ENCODE measurements around the gene AGXT2.
"Not testable (repeated sequence)": the region's sequence is repeated elsewhere in the genome, so short reads cannot be mapped to it uniquely, and the experiment has no call there.

AGXT2 gene

DNA sequence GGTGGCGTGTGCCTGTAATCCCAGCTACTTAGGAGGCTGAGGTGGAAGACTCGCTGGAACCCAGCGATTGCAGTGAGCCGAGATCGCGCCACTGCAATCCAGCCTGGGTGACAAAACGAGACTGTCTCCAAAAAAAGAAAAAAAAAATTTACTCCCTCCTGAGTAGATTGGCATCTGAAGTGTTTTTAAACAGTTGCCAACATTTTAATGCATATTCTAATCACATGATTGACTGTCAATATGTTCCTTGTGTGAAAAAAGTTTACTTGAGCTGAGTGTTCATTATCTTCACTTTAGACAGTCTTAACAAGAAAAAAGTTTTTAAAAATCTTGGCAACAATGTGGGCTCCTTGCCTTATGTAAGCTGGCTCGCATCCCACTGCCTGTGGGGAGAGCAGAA lies 53.8 kb downstream of the AGXT2 start:
- TF ChIP-seq, protein P1, sequence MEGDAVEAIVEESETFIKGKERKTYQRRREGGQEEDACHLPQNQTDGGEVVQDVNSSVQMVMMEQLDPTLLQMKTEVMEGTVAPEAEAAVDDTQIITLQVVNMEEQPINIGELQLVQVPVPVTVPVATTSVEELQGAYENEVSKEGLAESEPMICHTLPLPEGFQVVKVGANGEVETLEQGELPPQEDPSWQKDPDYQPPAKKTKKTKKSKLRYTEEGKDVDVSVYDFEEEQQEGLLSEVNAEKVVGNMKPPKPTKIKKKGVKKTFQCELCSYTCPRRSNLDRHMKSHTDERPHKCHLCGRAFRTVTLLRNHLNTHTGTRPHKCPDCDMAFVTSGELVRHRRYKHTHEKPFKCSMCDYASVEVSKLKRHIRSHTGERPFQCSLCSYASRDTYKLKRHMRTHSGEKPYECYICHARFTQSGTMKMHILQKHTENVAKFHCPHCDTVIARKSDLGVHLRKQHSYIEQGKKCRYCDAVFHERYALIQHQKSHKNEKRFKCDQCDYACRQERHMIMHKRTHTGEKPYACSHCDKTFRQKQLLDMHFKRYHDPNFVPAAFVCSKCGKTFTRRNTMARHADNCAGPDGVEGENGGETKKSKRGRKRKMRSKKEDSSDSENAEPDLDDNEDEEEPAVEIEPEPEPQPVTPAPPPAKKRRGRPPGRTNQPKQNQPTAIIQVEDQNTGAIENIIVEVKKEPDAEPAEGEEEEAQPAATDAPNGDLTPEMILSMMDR (IDR thresholded peaks at IDR 0.05; ENCODE audit: extremely low read depth, missing control alignments): no peak
- DNase-seq (ENCODE audit: low spot score): no peak

DNA sequence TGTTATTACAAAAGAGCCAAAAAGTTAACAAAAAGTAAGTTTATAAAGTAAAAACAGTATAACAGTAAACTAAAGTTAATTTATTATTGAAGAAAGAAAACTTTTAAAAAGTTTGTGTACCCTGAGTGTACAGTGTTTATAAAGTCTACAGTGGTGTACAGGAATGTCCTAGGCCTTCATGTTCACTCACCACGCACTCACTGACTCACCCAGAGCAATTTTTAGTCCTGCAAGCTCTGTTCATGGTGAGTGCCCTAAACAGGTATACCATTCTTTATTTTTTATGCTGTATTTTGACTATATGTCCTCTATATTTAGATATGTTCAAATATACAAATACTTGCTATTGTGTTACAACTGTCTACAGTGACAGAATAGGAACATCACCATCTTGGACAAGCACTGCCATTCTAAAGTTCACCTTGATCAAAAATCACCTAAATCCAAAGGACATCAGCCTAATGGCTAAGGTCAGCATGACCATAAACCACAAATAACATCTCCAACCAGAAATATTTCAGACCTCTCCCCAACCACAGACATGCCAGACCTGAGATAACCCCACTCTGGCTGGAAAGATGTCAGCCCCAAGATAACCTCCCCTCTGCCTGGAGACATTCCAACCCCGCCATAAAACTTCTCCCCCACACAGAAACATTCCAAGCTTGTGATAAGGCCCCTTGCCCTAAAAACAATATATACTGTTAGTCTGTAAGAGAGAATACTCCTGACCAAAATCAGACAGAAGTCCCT lies 56.1 kb downstream of the AGXT2 start:
- TF ChIP-seq, protein P1 (IDR thresholded peaks at IDR 0.05; ENCODE audit: extremely low read depth, missing control alignments): no peak
- DNase-seq (ENCODE audit: low spot score): no peak

DNA sequence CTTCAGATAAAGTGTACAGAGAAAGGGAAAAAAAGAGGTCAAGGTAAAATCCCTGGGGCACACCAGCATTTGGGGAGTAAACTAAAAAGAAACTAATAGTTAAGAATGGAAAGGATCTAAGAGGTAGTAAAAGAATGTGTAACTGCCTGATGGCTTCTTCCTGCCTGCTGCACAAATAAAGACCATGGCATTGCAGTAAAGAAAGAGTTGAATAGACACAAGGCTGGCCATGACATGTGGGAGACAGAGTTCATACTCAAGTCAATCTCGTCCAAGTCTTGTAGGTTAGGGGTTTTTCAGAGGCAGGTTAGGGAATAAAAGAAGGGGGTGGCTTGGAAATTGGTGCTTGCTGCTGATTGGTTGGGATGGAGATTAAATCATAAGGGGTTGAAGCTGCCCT lies 60.8 kb downstream of the AGXT2 start:
- no peak for DNase-seq (ENCODE audit: low spot score)
- TF ChIP-seq, protein P1 (IDR thresholded peaks at IDR 0.05; ENCODE audit: extremely low read depth, missing control alignments): no peak

DNA sequence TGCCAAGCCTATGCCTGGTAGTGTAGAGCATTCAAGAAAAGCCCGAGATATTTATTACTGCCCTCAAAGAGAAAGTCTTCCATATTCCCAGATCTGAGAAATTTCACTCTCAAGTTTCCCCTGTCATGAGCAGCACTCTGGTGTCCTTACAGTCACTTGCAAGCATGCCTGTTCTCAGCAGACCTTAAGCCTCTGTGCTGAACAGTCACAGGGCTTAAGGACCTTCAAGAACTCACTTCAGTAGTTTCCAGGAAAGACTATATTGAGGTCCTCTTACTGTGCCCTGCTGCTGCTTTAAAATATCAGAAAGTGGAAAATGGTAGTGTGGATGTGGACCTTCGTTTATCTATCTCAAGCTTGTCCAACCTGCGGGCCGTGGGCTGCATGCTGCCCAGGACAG lies 64.9 kb downstream of the AGXT2 start:
- TF ChIP-seq, protein P1 (IDR thresholded peaks at IDR 0.05; ENCODE audit: extremely low read depth, missing control alignments): no peak
- DNase-seq (ENCODE audit: low spot score): no peak

DNA sequence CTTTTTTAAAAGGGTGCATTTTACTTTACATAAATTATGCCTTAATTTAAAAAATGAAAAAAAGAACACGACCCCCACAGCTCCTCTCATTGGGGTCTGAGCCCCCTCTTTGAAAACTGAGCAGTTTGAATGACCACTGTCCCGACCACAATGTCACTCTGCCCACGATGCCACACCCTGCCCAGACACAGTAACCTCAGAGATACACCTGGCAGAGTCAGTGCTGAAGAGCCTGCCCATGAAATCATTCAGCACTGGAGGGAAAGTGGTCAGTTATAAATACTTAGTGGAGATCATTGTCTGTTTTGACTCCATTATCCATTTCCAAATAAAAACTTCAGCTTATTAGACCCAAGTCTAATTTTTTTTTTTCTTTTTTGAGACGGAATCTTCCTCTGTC lies 69.1 kb downstream of the AGXT2 start:
- TF ChIP-seq, protein P1 (IDR thresholded peaks at IDR 0.05; ENCODE audit: extremely low read depth, missing control alignments): no peak
- no peak for DNase-seq (ENCODE audit: low spot score)

DNA sequence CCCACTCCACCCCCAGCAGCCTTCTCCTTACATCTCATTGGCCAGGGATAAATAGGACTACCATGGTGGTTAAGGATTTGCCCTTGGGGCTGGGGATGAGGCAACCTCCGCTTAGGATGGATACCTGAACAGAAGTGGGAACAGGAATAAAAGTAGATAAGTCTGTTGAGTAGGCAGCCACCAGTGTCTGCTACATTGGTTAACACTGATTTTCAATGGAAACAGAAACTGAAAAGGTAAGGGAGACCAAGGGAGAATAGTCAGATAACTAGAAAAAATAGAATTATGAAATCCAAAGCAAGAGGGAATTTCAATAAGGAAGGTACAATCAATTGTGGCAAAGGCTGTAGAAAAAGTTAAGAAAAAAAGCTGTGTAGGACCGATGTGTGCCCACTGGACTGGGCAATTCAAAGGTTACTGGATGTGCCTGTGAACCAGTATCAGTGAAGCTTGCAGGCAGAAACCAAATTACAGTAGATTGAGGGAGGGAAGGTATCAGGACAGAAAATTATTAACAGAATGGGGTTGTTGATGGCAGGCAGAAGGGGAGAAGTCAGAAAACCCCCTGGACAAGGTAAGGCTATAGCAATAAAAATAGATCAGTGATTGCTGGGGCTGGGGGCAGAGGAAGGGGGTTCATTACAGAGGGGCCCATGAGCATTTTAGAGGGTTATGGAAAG lies 69.7 kb downstream of the AGXT2 start:
- TF ChIP-seq, protein P1 (IDR thresholded peaks at IDR 0.05; ENCODE audit: extremely low read depth, missing control alignments): no peak
- no peak for DNase-seq (ENCODE audit: low spot score)

DNA sequence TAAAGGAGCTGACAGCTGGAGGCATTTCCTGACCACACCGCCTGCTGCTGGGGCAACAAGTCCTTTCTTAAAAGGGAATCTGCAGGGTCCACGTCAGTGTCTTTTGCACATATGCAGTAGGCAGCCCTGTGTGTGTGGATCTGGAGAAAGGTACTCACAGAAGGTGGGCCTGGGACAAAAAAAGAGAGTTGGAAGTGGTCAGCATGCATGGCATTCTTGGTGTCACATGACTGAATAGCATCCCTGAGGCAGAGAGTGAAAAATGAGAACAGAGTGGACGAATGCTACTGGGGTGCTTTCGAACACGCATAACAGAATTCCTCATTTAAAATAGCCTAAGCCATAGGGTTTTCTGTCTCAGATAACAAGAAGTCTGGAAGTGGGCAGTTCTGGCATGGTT lies 71.4 kb downstream of the AGXT2 start:
- no peak for DNase-seq (ENCODE audit: low spot score)
- TF ChIP-seq, protein P1 (IDR thresholded peaks at IDR 0.05; ENCODE audit: extremely low read depth, missing control alignments): no peak

DNA sequence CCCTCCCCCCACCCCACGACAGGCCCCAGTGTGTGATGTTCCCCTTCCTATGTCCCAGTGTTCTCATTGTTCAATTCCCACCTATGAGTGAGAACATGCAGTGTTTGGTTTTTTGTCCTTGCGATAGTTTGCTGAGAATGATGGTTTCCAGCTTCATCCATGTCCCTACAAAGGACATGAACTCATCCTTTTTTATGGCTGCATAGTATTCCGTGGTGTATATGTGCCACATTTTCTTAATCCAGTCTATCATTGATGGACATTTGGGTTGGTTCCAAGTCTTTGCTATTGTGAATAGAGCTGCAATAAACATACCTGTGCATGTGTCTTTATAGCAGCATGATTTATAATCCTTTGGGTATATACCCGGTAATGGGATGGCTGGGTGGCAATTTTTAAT lies 76.1 kb downstream of the AGXT2 start:
- not testable (repeated sequence) for DNase-seq (ENCODE audit: low spot score)
